HL-60 (cell line): ENCODE results near the gene SSX4.
"Not testable (repeated sequence)": the region's sequence is repeated elsewhere in the genome, so short reads cannot be mapped to it uniquely, and the experiment has no call there.

Experiments used
- DNase-seq, 2 experiments: peaks; one replicate each; pipeline ENCODE4 v3.0.0-alpha.2; 2010 to 2020; ENCODE audit warnings: low read depth in 1 of 2, low spot score in 1 of 2
- H3K27ac ChIP-seq: fragments of 250-450 bp; sonication (Bioruptor Pico); replicated peaks from 2 replicates; pipeline ENCODE4 v1.5.1; 2020; ENCODE audit warnings: mild to moderate bottlenecking, moderate library complexity
- H3K27me3 ChIP-seq: fragments of 250-450 bp; sonication (Bioruptor Pico); 2 replicates; pipeline ENCODE4 v1.5.1; 2021; ENCODE audit warnings: mild to moderate bottlenecking, moderate library complexity; ENCODE audit not compliant: insufficient read depth, poor library complexity, severe bottlenecking
- H3K4me3 ChIP-seq: replicated peaks from 2 replicates; pipeline ENCODE4 v1.5.1; 2011; ENCODE audit warnings: mild to moderate bottlenecking, control low read depth, low read length; ENCODE audit not compliant: insufficient read depth

The SSX4 gene

GRCh38 chrX:48427027-48427716 is 43.8 kb downstream of the SSX4 start:
- not testable (repeated sequence) for H3K4me3 ChIP-seq, H3K27me3 ChIP-seq, H3K27ac ChIP-seq, DNase-seq

GRCh38 chrX:48429606-48430005 is 46.3 kb downstream of the SSX4 start:
- H3K4me3 ChIP-seq, H3K27ac ChIP-seq, H3K27me3 ChIP-seq, DNase-seq: not testable (repeated sequence)

DNA sequence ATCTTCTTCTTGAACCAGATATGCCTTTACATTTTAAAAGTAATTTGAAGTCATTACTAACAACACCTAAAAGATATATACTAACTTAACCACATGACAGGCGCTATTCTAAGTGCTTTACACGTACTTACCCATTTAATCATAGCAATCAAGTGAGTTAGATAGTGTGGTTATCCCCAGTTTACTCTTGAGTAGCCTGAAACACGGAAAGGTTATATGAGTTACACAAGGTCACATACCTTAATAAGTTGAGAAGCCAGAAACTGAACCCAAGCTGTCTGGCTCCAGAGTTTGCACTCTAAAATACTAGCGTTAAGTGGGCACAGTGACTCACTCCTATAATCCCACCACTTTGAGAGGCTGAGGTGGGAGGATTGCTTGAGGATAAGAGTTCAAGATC is 46.8 kb downstream of the SSX4 start:
- H3K4me3 ChIP-seq: not testable (repeated sequence)

GRCh38 chrX:48433713-48434112 is 50.4 kb downstream of the SSX4 start:
- not testable (repeated sequence) for H3K27ac ChIP-seq, H3K4me3 ChIP-seq, DNase-seq, H3K27me3 ChIP-seq

More for the DNA sequence above, 46.8 kb downstream of the SSX4 start:
- H3K27me3 ChIP-seq, DNase-seq, H3K27ac ChIP-seq: not testable (repeated sequence)
